ENCODE data around the gene CAMK2B.

CAMK2B gene

GRCh38 chr7:44321796-44322195 is 3.6 kb downstream of the CAMK2B start:
- no peak for DNase-seq (ENCODE audit: low read depth)
- no peak for TF ChIP-seq CTCF (conservative IDR thresholded peaks at IDR 0.05; ENCODE audit: control insufficient read depth, insufficient read depth, low read depth, low read length)
- H3K4me3 ChIP-seq (ENCODE audit: control insufficient read depth, low read depth, low read length), result no peak overlapping the region

DNA sequence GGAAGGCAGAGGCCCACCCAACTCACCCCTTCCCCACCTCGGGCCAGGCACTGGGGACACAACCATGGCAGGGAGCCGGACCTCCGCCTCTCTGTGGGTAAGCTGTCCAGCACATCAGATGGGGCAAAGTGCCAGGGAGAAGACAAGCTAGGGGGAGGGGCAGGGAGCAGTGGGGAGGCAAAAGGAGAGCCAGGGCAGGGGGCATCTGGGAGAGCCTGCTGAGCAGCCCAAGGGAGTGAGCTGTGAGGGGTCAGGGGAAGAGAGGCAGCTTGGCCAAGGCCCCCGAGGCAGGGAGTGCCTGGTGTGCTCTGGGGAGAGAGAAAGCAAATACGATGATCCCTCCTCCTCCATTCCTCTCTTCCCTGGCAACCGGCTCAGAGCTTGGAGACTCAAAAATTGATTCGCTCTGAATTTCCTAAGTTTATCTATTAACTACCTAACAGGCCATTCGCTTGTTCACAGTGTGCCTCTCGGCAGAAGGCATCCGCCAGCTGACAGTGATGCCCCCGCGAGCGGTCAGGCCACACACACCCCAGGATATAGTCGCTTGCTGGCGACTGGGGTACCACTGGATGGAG is 4.5 kb downstream of the CAMK2B start:
- no peak for DNase-seq (ENCODE audit: low read depth)
- TF ChIP-seq CTCF (conservative IDR thresholded peaks at IDR 0.05; ENCODE audit: control insufficient read depth, insufficient read depth, low read depth, low read length), result no peak
- no peak overlapping the region for H3K4me3 ChIP-seq (ENCODE audit: control insufficient read depth, low read depth, low read length)

DNA sequence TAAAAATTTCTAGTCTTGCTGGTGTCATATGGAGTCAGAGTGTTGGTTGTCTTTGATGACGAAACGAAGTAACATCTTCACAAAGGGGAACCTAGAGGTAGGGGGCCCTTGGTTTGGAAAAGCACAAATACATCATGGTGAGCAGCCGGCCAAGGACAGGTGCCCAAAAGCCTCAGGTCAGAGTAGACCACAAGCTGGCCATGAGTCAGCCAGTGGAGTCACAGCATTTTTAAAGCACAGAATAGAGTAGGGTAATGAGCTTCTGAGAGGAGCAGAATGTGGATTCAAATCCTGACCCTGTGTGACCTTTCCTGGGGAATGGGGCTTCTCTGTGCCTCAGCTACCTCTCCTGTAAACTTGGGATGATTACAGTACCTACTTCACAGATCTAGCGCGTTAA is 5.3 kb downstream of the CAMK2B start:
- no peak overlapping the region for H3K4me3 ChIP-seq (ENCODE audit: control insufficient read depth, low read depth, low read length)
- no peak for DNase-seq (ENCODE audit: low read depth)
- TF ChIP-seq CTCF (conservative IDR thresholded peaks at IDR 0.05; ENCODE audit: control insufficient read depth, insufficient read depth, low read depth, low read length), result no peak

DNA sequence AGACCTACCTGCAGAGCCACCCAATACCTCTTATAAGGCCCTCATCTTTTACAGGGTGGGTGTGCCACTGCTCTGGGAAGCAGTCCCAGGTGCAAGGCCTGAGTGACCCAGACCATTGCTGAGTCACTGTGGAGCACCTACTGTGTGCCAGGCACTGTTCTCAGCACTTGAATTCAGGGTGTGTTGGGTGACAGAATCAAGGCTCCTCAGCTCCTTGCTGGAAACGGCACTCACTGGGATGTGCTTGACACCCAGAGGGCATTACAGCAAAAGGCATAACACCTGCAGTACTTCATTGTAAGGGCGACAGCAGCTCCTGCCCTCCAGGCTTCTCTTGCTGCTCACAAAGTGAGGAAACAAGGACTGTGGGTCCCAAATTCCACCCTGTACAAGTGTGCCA is 7.1 kb downstream of the CAMK2B start:
- TF ChIP-seq CTCF (conservative IDR thresholded peaks at IDR 0.05; ENCODE audit: control insufficient read depth, insufficient read depth, low read depth, low read length), result no peak
- H3K4me3 ChIP-seq (ENCODE audit: control insufficient read depth, low read depth, low read length), result no peak overlapping the region
- no peak for DNase-seq (ENCODE audit: low read depth)

DNA sequence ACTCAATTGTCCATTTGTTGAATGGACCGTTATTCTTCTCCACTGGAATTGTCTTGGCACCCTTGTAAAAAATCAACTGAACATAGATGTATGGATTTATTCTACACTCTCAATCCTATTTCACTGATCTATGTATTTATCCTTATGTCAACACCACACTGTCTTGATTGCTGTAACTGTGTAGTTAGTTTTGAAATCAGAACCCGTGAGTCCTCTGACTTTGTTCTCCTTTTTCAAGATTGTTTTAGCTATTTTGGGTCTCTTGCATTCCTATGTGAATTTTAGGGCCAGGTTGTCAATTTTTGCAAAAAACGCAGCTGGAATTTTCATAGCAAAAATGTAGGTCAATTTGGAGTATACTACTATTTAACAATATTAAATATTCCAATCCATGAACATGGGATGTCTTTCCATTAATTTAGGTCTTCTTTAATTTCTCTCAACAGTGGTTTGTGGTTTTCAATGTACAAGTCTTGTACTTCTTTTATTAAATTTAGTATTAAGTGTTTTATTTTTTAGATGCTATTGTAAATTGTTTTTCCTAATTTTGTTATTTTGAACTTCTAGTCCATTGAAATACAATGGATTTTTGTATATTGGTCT is 10.0 kb downstream of the CAMK2B start:
- TF ChIP-seq CTCF (conservative IDR thresholded peaks at IDR 0.05; ENCODE audit: control insufficient read depth, insufficient read depth, low read depth, low read length), result no peak
- no peak overlapping the region for H3K4me3 ChIP-seq (ENCODE audit: control insufficient read depth, low read depth, low read length)
- no peak for DNase-seq (ENCODE audit: low read depth)

DNA sequence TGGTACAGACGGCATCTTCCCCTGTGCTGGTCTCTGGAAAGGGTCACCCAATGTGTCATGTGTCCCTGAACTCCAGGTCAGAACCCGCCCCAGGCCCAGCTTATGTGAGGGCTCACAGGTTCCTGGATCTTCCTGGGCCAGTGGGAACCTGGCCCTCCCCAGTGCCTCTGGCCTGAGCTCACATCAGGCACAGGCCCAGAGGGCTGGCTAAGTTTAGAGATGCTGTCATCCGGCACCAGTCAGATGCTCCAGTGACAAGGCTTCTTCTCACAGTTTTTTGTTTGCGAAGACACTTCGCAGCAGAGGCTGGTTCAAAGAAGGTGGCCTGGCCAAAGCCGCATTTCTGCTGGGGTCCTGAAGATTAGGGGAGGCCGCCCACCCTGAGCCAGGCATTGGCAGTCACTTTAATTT is 11.8 kb downstream of the CAMK2B start:
- no peak overlapping the region for H3K4me3 ChIP-seq (ENCODE audit: control insufficient read depth, low read depth, low read length)
- DNase-seq (ENCODE audit: low read depth), result no peak
- no peak for TF ChIP-seq CTCF (conservative IDR thresholded peaks at IDR 0.05; ENCODE audit: control insufficient read depth, insufficient read depth, low read depth, low read length)

Data from fibroblast of mammary gland (primary cell).